HCT116 (cell line): Measurements from ENCODE around the gene KCNJ10.

Source experiments
- EGR1 ChIP-seq: IDR thresholded peaks from 2 replicates; pipeline ENCODE4 v1.6.1; 2012; ENCODE audit warnings: low read depth
- EZH2 ChIP-seq: fragments of 200-600 bp; sonication (generic); IDR thresholded peaks from 2 replicates; pipeline ENCODE4 v1.6.1; 2017; ENCODE audit warnings: antibody characterized with exemption, mixed run types
- EZH2phosphoT487 ChIP-seq: fragments of 200-600 bp; IDR thresholded peaks from 2 replicates; pipeline ENCODE4 v1.6.1; 2018; ENCODE audit warnings: antibody characterized with exemption, borderline replicate concordance
- POLR2A ChIP-seq: IDR thresholded peaks from 2 replicates; pipeline ENCODE4 v1.7.0; 2011; ENCODE audit warnings: borderline replicate concordance; ENCODE audit not compliant: insufficient read depth, insufficient read length; ENCODE audit errors: extremely low read depth
- POLR2AphosphoS5 ChIP-seq: IDR thresholded peaks from 2 replicates; pipeline ENCODE4 v1.6.1; 2011; ENCODE audit warnings: mild to moderate bottlenecking, low read depth, low read length, moderate library complexity
- YY1 ChIP-seq: IDR thresholded peaks from 2 replicates; pipeline ENCODE4 v1.6.1; 2011; ENCODE audit warnings: low read length, low read depth, moderate library complexity, mild to moderate bottlenecking; ENCODE audit not compliant: insufficient replicate concordance; ENCODE audit errors: extremely low read depth
- TF ChIP-seq, protein P1 (sequence below): IDR thresholded peaks from 2 replicates; pipeline ENCODE4 v1.6.1; 2012
- TF ChIP-seq, protein P2 (sequence below), 3 experiments: fragments of 200-600 bp in 1 of 3; sonication (generic) in 1 of 3; IDR thresholded peaks in 2 of 3; conservative IDR thresholded peaks in 1 of 3; 2 replicates each; pipeline ENCODE4 v1.5.1; 2012 to 2017; ENCODE audit warnings: low read depth in 2 of 3, low read length in 2 of 3, antibody characterized with exemption in 1 of 3, borderline replicate concordance in 1 of 3, control low read depth in 1 of 3, mild to moderate bottlenecking in 1 of 3, mixed read lengths in 1 of 3, mixed run types in 1 of 3, moderate library complexity in 1 of 3; ENCODE audit not compliant: insufficient read depth in 1 of 3

DNA sequence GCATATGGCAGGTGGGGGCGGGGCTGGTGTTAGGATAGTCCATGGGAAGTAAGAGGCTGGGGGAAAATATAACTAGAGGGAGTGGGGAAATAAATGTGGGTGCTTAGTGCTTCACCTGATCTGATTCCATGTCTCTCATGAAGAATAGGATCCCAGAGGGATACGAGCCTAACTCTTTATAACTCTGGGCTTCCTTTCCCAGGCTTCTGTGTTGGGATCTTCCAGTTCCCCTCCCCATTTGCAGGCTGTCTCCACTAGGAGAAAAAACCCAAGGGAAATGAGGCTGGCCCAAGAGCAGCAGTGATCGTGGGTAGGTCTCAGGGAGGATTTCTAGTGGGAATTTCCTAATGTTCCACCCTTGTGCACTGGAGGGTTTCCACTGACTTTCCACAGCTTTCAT is 13.0 kb upstream of the KCNJ10 start:
- TF ChIP-seq YY1 (no peak), EZH2phosphoT487 (no peak), POLR2AphosphoS5 (no peak), POLR2A (no peak), EGR1 (no peak), EZH2 (no peak)
- TF ChIP-seq, protein P1, sequence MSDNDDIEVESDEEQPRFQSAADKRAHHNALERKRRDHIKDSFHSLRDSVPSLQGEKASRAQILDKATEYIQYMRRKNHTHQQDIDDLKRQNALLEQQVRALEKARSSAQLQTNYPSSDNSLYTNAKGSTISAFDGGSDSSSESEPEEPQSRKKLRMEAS, result no peak
- TF ChIP-seq, protein P2, sequence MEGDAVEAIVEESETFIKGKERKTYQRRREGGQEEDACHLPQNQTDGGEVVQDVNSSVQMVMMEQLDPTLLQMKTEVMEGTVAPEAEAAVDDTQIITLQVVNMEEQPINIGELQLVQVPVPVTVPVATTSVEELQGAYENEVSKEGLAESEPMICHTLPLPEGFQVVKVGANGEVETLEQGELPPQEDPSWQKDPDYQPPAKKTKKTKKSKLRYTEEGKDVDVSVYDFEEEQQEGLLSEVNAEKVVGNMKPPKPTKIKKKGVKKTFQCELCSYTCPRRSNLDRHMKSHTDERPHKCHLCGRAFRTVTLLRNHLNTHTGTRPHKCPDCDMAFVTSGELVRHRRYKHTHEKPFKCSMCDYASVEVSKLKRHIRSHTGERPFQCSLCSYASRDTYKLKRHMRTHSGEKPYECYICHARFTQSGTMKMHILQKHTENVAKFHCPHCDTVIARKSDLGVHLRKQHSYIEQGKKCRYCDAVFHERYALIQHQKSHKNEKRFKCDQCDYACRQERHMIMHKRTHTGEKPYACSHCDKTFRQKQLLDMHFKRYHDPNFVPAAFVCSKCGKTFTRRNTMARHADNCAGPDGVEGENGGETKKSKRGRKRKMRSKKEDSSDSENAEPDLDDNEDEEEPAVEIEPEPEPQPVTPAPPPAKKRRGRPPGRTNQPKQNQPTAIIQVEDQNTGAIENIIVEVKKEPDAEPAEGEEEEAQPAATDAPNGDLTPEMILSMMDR (IDR thresholded peaks at IDR 0.05 in 2 of 3, conservative IDR thresholded peaks at IDR 0.05 in 1 of 3; ENCODE audit: borderline replicate concordance in 1 of 3, insufficient read depth in 1 of 3, low read depth in 2 of 3, low read length in 2 of 3), result no peak
